ENCODE measurements around the gene ITCH. TPM values are rescaled to one million over a fixed set of nuclear protein-coding genes. Genes with fewer than 3 reads are reported as not detected.

ITCH gene
- total RNA-seq, 1 donor from 2014 or later, result 83.3 TPM

DNA sequence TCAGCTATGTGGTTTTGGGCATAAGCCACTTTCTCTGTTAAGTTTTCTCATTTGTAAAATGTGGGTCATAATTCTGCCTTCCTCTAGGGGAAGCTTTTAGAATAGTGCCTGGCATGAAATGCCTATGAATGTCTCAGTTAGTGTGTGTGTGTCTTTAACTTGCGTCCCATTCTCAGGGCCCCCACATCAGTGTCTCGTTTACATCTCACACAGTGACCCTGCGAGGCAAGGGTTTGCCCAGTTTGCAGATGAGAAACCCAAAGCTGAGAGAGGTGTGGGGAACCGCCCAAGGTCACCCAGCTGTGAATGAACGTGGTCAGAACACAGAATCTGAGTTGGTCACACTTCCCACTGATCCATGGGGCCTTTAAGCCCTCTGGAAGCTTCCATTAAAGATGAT, 167.3 kb downstream of the ITCH start:
- DNase-seq (ENCODE audit: low spot score), result no peak

DNA sequence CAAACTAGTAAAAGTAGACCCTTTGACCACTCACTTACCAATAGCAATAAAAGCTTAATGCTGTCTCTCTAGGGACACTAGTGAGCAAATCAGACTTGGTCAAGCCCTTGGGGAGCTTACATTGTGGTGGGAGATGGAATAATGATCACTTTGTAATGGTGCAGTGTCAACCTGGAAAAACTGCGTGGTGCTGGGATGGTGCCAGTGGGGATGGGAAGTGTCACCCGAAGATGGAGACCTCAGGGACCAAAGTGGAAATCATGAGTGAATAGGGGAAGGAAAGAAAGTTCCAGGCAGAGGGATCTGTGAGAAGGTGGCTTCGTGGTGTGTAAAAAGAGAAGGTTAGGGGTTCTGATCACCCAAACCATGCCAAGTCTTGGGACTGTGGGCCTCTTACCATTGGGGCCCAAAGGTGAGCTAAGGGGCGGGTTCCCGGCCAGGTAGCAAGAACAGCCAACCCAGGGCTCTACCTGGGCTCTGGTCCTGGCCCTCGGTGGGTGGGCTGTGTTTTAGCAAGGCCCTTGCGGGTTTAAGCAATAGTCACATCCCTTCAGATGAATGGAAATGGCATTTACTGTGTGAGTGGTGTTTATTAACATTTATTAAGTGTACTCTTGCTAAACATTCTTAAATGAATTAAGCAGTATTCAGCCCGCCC, 168.7 kb downstream of the ITCH start:
- no peak for DNase-seq (ENCODE audit: low spot score)

DNA sequence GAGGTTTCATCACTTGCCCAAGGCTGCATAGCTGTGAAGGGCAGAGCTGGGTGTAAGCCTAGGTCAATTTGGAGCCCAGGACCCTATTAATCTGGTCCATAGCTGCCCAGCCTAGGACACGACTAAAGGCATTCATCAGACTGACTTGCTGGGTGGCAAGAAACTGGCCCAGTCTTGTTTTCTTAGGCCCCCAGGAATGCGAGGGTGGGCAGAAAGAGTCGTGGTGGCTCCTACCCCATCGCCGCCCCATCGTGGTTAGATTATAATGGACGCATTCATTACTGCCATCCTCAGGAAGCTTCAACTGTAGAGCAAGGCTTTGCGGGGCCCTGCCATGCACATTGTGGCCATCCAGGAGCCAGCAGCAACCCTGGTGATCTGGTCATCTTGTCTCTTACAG, 169.2 kb downstream of the ITCH start:
- DNase-seq (ENCODE audit: low spot score), result no peak

DNA sequence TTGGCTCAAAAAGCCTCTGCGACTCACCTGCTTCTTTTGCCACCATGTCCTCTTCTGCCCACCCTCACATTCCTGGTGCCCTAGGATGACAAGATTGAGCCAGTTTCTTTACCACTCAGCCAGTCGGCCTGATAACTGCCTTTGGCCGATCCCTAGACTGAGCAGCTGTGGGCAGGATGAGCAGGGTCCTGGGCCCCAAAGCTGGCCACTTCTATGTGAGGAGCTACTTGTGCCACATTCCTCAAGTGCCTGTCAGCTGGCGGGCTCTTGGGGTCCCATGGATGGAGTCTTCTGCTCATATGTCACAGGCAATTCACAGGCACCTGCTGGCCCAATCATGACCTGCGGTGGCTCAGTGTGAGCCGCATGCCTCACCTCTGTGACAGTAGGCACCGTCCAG, 169.7 kb downstream of the ITCH start:
- no peak for DNase-seq (ENCODE audit: low spot score)

DNA sequence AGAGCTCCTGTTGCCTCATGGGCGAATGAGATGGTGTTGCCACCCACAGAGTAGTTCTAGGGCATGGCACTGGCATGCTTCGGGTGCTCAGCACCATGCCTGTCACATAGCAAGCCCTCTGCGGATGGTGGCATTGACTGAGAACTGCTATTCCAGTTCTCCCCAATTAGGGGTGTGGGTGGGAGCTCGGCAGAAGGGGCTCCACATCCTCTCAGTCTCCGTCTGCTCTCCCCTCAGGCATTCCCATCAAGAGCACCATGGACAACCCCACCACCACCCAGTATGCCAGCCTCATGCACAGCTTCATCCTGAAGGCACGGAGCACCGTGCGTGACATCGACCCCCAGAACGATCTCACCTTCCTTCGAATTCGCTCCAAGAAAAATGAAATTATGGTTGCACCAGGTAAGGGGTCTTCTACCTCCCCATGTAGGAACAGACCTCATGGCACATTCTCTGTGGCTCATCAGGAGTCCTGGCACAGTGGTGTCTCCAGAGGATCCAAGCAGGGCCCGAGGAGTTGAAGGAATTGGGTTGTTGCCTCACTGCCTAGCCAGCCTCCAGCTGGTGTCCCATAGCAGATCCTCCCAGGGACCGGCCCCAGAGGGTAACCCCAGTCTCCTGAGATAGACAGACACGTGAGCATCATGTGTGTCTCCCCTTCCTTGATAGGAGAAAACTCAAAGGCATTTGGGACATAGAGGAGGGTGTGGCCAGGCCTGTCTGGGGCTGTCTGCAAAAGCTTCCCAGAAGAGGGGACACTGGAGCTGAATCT, 171.5 kb downstream of the ITCH start:
- no peak for DNase-seq (ENCODE audit: low spot score)

DNA sequence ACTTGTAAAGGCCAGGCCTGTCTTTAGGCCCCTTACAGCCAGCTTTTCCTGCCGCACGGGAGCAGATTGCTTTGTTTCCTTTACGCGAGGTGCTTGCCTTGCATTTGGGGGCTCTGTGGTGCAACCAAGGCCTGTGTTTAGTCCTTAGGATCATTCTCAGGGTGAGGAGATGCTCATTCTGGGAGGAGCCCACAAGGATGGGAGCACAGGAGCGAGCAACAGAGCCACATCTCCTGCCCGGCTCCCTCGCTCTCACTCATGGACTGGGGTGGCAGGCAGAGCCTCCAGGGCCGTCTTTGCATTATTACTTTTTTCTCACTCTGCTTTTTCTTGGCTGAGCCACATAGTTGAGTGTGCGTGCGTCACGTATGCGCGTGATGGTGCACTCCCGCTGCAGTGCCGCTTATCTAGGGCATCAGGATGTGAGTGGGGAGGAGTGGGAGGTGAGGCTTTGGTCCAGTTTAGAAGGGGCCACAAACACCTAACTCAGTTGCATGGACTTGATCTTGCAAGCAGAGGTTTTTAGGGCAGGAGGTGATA, 172.3 kb downstream of the ITCH start:
- no peak for DNase-seq (ENCODE audit: low spot score)

DNA sequence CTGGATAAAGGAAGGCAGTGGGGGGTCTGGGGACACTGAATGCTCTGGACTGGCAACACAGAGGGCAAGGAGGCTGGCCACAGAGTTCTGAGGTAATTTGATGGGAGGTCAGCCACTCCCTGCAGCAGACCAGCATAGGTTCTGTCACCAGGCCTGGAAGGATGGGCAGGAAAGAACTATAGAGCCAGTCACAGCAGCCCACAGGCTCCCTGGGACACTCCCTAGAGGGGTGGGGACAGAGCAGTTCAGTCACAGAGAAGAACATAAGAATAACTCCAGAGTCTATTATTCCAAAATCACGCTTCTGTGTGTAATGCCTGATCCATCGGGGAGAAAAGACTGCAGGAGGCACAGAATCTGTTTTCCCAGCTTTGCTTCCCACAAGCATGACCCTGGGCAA, 172.8 kb downstream of the ITCH start:
- DNase-seq (ENCODE audit: low spot score), result no peak

DNA sequence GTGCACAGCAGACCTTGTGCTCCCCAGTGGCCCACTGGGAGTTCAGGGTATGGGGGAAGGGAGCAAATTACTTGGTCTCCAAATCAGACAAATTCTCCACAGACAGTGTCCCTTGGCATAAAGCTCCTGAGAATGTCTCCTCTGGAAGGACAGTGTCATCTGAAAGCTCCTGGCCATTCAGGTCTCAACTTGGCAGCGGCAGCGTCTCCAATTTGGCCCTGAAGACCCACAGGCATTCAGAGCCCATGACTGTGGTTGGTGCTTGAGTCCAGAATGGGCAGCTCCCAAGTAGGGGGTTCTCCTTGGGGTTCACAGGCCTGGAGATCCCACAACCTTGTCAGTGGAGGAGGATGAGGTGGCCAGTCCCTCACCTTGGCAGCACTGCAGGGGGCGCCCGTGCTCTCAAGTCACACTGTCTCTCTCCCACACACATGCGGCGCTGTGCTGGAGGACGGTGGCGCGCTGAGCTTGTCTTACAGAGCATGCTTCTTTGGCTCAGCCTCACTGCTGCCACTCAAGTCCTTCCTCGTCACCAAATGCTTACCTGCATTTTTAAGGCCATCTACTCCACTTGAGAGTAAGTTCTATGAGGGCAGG, 173.8 kb downstream of the ITCH start:
- DNase-seq (ENCODE audit: low spot score), result no peak

DNA sequence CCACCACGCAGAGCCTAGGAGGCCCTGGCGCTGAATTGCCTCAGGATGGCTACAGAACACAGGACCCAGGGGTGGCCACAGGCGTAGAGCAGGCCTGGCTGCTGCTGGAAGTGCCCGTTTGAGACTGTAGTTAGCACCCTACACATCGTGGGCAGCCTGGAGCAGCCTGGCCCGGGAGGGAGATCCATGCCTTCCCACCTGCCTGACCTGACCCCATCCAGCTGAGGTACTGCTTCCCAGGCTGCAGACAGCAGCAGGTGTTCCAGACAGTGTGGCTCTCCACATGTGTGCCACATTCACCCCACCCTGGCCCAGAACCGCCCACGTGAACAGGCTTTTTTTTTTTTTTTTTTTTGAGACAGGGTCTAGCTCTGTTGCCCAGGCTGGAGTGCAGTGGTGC, 174.6 kb downstream of the ITCH start:
- DNase-seq (ENCODE audit: low spot score), result no peak

DNA sequence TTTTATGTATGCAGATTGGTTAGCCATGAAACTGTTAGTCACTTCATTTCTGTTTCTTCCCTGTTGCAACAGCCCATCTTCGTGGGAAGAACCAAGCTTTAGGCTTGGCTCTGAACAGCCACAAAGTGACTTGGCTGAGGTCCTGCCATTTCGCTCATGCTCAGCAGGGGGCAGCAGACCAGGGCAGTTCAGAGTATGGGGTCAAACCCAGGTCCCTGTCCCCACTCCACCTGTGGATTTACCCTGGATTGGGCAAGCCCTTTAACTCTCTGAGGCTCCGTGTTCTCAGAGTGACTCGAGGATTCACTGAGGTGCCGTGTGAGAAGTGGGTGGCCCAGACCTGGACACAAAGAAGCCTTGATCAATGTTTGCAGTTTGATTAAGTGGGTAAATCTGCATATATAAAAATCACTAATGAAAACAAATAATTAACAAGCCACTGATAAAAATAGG, 175.6 kb downstream of the ITCH start:
- no peak for DNase-seq (ENCODE audit: low spot score)

DNA sequence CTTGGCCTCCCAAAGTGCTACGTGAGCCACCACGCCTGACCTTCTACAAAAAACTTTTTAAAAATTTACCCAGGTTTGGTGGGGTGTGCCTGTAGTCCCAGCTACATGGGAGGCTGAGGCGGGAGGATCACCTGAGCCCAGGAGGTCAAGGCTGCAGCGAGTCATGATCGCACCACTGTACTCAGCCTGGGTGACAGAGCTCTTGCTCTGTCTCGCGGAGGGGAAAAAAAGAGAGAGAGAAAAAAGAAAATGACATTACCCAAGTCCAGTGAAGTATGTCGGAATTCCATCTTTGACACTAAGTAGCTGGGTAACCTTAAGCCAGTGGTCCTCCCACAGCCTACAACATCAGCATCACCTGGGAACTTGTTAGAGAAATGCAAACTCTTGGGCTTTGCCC, 176.7 kb downstream of the ITCH start:
- DNase-seq (ENCODE audit: low spot score), result no peak

DNA sequence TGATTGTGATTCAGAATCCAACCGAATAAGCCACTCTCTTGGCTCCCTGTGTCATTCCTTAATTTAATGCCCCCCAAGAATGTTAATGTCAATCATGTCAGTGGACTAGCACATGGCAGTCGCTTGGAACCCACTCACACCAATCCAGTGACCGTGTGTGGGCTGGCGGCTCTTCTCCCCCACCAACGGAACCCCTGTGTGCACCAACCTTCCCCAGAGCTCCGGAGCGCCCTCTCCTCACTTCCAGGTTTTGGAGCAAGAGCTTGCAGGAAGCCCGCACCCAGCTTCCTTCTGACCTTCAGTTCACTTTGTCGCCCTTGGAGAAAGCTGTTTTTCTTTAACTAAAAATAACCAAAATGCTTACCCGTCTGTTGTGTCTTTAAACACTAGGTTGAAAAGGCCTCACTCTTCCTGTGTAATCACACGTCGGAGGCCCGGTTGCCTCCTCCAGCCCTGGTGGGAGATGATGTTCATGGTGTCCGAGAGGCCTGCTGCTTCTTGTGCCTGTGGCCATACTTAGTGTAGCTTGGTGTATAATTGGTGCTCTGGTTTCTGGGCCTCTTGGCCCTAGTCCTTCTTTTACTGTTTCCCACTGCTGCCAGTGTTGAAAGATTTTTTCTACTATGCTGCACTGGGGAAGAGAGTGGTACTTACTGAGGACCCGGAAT, 177.7 kb downstream of the ITCH start:
- no peak for DNase-seq (ENCODE audit: low spot score)

DNA sequence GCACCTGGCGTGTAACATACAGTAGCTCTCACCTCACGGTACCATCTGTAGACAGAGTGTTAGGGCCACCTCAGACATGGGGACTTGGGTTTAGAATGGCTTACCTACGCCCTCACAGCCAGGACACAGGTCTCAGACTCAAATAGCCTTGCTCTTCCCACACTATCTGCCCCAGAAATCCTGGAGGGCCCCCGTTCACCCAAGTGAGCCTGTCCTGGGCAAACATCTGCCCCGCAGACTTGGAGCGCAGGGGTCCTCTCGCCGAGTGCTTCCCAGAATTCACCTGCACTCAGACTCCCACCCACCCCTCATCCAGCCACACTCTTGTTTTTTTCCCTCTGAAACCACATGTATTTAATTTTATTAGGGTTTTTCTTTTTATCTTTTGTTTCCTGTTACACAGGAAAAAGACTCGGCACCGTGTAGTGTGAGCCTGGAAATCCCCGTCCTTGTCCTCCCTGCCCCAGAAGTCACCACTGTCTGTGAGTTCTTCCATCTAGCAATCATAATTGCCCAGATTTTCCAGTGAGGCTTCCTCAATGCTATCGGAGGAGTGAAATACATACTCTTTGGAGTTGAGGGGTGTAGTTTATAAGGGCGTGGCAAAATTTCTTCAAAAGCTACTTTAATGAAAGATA, 178.3 kb downstream of the ITCH start:
- DNase-seq (ENCODE audit: low spot score), result no peak

DNA sequence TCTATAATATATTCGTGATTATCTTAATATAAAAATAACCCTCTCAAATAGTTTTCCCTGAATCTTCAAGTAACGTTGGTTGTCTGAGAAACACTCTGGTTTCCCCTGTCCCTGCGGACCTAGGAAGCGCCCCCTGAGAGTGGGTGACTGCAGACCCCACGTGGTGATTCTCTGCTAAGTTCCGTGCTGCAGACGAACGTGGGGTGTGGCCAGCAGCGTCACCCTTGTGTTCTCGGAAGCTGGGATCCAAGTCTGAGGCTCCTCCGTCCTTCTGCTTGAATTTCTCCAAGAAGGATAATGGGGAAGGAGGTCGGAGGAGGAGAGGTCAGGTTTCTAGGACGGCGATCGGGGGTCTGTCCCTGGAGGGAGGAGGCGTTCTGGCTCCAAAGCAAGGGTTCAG, 178.8 kb downstream of the ITCH start:
- DNase-seq (ENCODE audit: low spot score), result no peak

DNA sequence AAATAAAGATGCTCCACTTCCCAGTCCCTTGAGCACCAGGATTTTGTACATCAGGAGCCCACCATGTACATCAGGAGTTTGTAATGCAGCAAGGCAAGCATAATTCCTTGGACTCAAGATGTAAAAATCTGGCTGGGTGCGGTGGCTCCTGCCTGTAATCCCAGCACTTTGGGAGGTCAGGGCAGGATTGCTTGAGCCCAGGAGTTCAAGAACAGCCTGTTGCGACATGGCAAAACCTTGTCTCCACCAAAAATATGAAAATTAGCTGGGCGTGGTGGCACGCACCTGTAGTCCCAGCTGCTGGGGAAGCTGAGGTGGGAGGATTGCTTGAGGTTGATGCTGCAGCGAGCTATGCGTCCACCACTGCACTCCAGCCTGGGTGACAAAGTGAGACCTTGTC, 179.4 kb downstream of the ITCH start:
- no peak for DNase-seq (ENCODE audit: low spot score)

DNA sequence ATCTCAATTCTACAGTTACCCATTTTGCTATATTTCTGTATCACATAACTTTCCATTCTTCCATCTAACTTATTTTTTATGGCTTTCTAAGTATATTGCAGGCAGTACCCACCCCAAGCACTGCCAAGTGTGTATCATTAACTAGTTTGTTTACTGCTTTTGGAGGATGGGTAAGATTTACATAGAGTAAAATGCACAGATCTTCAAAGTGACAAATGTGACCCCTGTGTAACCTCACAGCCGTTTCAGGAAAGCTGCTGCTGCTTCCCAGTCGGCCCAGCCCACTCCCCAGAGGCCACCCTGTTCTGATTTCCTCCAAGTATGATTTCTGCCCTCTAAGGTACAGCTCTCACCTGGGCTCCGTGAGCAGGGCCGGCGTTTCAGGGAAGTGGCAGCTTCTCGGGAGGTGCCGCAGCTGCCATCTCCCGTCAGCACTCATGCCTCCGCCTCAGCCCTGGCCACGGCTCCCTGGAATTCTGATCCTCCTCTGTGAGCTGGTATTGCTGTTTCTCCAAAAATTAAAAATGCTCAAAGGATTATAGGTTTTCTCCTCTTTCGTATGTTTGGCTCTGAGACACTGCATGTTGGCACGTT, 180.5 kb downstream of the ITCH start:
- DNase-seq (ENCODE audit: low spot score), result no peak

DNA sequence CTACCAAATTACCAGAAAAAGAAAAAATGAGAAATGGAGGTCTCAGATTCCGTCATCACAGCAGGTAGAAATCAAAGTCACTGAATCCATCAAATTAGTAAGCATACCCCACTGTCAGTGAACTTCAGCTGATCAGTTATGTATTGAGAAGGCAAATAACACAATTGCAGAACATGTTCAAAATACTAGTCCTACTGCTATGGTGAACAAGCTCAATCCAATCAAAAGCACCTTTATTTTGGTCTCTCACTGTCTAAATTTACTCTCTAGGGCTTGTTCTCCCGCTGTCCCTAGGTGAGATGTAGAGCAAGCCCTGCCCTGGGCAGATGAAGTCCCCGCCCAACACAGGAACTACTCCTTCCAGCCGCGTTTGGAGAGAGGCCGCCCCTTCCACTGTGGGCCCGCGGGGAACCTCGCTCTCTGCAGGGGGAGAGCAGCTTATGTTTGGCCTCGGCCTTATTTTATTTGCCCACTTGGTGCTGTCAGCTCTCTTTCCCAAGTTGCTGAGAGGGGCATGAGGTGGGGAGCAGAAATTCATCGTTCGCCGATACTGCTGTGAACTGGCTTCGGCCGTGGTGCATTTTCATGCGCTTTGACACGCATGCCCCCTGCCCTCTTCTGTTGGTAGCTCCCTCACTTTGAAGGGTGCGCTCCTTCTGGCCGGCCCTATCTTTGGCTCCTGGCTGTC, 181.2 kb downstream of the ITCH start:
- peak; percentile 42 for DNase-seq (ENCODE audit: low spot score)

DNA sequence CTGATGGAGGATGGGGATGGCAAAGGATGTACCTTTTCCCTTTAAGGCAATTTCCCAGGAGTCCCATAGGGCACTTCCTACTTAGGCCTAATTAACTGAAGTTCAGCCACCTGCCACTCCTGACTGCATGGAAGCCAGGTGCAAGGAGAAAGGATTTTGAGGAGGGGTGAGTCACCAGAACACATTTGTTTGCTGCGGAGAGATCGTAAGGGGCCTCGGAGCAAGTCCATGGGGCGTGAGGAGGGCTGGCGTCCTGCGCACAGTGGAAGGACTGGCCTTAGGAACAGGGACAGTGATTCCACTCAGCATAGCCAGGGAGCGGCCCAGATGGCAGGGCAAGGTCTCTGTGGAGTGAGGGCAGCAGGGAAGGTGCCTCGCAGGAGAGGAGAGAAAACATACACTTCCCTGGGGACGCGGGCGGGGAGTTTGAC, 183.7 kb downstream of the ITCH start:
- DNase-seq (ENCODE audit: low spot score), result no peak

DNA sequence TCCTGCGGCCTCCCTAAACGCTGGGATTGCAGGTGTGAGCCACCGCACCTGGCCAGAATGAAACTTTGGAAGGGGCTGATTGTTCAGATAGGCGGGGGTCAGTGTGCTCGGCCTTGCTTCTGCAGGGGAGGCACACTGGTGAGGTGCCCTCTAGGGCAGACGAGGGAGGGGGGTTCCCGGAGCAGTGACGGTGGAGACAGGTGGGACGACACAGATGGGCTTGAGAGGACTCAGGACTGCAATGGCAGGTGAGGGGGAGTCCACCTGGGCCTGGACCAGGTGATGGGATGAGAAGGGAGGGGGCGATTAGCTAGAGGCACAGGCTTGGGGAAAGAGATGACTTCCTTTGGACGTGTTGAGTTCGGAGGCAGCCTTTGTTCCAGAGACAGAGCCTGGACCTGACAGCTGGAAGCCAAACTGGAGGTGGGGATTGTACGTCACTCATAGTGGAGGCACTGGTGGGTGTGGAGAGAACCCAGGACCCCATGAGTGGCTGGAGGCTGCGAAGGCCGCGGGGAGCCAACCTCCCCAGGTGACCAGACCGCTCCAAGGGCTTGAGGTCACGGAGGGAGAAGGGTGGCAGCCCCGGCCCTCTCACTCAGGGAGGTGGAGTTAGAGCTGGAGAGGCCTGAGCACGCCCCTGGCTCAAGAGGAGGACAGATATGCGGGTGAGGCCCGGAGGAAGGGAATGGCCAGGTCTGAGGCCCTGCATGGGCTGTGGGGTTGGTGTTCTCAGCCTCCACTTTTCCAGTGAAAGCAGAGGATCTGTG, 185.0 kb downstream of the ITCH start:
- no peak for DNase-seq (ENCODE audit: low spot score)

All from umbilical cord (tissue), 2 donors.